GM12892 (cell line): ENCODE data around the gene CCDC85C.

Source experiments
- POLR2A ChIP-seq: IDR thresholded peaks from 2 replicates; pipeline ENCODE4 v1.6.1; 2011; ENCODE audit warnings: low read depth, low read length, control low read depth
- POLR2AphosphoS5 ChIP-seq: IDR thresholded peaks from 2 replicates; pipeline ENCODE4 v1.6.1; 2011; ENCODE audit warnings: low read depth, low read length, control low read depth
- TAF1 ChIP-seq: IDR thresholded peaks from 2 replicates; pipeline ENCODE4 v1.6.1; 2011; ENCODE audit warnings: low read depth, mild to moderate bottlenecking, control low read depth, low read length, borderline replicate concordance

GRCh38 chr14:99539491-99539890 lies 64.5 kb downstream of the CCDC85C start:
- no peak for TF ChIP-seq POLR2AphosphoS5
- no peak for TF ChIP-seq POLR2A
- no peak for TF ChIP-seq TAF1
